AG20443 (cell line): ENCODE data around the gene COL4A1.
"Not testable (repeated sequence)": the region's sequence is repeated elsewhere in the genome, so short reads cannot be mapped to it uniquely, and the experiment has no call there.

Experiments
- DNase-seq: peaks from one replicate; pipeline ENCODE4 v3.0.0; 2012; ENCODE audit warnings: low spot score, mixed read lengths

COL4A1 gene

DNA sequence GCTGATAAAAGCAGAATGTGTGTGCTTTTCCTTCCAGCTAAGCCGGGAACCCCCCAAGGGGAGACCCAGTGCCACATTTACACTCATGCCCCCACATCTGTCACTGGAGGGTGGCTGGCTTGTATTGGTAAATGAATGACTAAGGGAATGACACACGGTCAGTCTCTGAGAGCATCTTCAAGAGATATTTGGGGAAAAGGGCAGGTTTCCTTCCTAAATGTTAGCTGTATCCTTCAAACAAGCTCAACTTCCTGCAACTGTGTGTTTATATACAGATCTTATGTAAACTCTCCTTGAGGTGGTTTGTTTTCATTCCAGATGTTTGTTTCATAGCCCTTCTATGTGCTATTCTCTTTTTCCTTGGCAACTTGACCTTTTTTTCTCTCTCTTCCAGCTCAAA, 192.6 kb downstream of the COL4A1 start:
- peak; percentile 33 for DNase-seq

DNA sequence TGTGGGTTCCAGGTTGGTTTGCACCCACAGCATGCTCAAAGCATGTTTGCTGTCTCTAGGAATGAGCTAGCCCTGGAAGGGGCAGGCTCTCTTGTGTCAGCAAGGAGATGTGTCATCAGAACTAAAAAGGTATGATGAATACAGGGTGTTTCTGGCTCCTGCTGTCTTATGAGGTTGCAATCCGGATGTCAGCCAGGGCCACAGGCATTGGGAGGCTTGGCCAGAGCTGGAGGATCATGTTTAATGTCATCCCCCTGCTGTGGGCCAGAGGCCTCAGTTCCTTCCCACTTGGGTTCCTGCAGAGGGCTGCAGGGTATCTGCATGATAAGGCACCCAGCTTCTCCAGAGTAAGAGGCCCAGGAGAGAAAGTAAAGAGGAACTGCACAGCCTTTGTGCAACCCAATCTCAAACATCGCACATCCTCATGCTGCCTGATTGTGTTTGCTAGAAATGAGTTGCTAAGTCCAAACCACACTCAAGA, 193.6 kb downstream of the COL4A1 start:
- peak; percentile 60 for DNase-seq

GRCh38 chr13:110112379-110112778, 194.6 kb downstream of the COL4A1 start:
- not testable (repeated sequence) for DNase-seq

- DNase-seq: no peak
Measured at GRCh38 chr13:110110783-110111182, 196.2 kb downstream of the COL4A1 start.

- DNase-seq: peak; percentile 93
Measured at GRCh38 chr13:110109910-110110309, 197.0 kb downstream of the COL4A1 start.

DNA sequence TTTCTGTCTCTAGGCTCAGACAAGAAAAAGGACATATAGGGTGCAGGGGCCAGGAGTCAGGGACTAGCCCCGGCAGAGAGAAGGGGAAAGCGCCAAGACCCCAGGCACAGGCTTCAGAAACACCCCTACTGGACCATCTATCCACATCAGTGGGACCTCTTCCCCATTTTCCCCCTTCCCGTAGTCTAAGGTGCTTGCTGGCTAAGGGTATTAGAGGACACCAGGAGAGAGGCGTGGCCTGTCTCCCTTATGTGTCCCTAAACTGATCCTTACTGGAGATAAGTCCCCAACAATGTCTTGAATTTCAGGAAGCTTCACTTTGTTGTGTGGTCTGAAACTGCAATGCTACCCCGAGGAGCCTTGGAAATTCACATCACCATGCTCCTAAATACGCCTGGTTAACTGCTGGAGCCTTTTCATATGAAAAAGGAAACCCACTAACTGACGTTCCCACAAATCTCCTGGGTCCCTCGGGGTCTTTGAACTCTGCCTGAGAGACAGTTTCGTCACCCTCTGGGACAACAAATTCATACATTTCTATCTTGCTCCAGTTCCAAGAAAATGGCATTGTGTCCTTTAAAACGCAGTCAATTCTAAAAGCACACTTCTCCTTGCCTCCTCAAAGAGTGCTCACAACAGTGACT, 197.7 kb downstream of the COL4A1 start:
- DNase-seq: no peak

- DNase-seq: peak; percentile 94
Measured at GRCh38 chr13:110108348-110109139, 198.4 kb downstream of the COL4A1 start.

GRCh38 chr13:110107568-110108347, 199.2 kb downstream of the COL4A1 start:
- DNase-seq: no peak

GRCh38 chr13:110106726-110107125, 200.2 kb downstream of the COL4A1 start:
- peak; percentile 60 for DNase-seq

DNA sequence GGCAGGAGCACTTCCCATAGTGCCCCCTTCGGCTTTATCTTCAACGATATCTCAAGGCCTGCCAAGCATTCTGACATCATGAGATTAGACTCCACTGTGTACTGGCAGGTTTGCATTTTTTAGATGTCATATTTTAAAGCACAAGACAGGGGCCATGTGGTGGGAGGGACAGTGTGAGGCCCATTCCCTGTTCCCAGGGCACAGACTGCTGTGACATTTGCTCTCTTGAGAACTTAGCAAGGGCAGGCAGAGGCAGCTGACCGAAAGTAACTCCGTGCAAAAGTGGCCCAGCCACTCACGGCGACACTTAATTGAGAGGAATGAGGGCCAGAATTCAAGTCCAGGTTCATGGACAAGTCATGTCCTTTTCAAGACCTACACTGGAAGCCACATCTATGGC, 201.8 kb downstream of the COL4A1 start:
- no peak for DNase-seq

GRCh38 chr13:110103534-110103933, 203.4 kb downstream of the COL4A1 start:
- DNase-seq: no peak

GRCh38 chr13:110103026-110103425, 203.9 kb downstream of the COL4A1 start:
- no peak for DNase-seq

DNA sequence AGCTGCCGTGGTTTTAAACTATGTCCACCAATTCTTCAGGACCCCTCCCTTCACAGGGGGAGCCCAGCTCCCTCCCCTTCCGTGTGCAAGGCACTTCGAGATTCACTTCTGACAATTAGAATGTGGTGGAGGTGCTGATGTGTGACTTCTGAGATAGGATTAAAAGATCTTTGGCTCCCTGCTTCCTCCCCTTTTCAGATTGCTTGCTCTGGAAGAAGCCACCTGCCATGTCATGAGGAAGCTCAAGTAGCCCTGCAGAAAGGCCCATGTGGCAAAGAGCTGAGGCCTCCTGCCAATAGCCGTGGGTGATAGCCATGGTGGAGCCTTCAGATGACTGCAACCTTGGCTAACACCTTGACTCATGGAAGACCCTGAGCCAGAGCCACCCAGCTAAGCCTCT, 204.9 kb downstream of the COL4A1 start:
- no peak for DNase-seq

DNA sequence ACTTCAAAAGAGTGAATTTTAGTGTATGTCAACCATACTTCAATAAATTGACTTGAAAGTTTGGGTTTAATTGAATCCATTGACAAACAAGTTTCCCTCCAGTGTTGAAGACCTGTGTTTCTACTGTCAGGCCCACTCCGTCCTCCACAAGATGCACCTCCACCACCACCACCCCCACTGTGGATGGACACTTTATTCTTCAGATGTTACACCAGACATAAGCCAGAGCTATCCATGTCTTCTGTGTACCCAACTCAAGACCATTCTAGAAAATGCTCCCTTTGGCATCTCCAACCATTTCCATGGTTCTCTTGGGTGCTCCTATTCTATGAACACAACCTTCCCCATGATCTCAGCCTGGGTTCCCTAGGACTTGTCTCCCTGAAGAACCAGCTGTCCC, 207.0 kb downstream of the COL4A1 start:
- no peak for DNase-seq
